ENCODE measurements around the gene ITIH1.

Gene ITIH1

DNA sequence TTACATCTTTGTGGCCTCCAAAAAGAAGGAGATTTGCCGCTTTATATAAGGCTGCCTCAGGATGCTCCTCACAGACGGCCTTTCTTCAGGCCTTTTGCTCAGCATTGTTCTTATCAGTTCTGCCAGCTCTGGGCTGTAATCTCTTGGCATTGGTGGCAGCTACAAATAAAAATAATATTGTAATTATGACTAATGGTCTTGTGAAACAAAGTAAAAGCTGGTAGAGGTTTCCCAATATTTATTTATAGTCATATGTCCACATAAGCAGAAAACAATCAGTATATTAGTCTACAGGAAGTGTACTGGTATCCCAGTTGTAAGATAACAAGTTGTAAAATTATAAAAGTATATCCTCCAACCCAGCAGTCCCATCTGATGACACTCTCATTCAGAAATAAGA lies 13.9 kb upstream of the ITIH1 start:
- H3K4me3 ChIP-seq (ENCODE audit: low read depth, low read length), result no peak overlapping the region
- no peak for DNase-seq (ENCODE audit: low read depth)
- TF ChIP-seq, protein P1, sequence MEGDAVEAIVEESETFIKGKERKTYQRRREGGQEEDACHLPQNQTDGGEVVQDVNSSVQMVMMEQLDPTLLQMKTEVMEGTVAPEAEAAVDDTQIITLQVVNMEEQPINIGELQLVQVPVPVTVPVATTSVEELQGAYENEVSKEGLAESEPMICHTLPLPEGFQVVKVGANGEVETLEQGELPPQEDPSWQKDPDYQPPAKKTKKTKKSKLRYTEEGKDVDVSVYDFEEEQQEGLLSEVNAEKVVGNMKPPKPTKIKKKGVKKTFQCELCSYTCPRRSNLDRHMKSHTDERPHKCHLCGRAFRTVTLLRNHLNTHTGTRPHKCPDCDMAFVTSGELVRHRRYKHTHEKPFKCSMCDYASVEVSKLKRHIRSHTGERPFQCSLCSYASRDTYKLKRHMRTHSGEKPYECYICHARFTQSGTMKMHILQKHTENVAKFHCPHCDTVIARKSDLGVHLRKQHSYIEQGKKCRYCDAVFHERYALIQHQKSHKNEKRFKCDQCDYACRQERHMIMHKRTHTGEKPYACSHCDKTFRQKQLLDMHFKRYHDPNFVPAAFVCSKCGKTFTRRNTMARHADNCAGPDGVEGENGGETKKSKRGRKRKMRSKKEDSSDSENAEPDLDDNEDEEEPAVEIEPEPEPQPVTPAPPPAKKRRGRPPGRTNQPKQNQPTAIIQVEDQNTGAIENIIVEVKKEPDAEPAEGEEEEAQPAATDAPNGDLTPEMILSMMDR (IDR thresholded peaks at IDR 0.05; ENCODE audit: low read depth, low read length, missing control alignments), result no peak
- in situ Hi-C loops (cut with HindIII; ENCODE audit: low sequenced_read_pairs), result no loop called here

DNA sequence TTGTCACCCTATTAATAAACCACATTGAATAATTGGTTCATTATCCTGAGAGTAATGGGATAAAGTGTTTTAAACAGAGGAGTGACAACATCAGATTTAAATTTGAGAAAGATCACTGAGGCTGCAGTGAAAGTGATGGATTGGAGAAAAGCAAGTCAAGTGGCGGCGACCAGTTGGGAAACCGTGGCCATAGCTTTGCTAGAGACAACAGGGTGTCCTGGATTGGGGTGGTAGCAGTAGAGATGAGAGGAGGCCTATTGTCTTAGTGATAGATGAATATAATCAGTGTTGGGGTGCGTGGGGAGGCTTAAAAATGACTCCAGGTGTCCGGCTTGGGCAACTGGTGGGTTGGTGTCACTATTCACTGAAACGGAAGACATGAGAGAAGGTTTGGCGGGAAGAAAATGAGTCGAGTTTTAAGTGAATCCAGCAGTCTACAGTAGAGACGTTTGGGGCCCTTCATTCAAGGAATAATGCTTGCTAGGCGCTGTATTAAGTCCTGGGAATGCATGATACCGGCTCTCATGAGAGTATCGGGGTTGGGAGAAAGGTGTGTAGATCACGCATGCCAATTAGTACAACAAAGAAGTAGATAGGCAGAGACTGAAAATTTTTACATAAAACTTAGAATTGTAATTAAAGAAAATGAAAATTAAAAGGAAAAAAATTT lies 7.5 kb upstream of the ITIH1 start:
- DNase-seq (ENCODE audit: low read depth), result no peak
- in situ Hi-C loops (cut with HindIII; ENCODE audit: low sequenced_read_pairs), result no loop called here
- peak overlapping the region; percentile 70 for H3K4me3 ChIP-seq (ENCODE audit: low read depth, low read length)
- TF ChIP-seq, protein P1 (IDR thresholded peaks at IDR 0.05; ENCODE audit: low read depth, low read length, missing control alignments), result no peak

DNA sequence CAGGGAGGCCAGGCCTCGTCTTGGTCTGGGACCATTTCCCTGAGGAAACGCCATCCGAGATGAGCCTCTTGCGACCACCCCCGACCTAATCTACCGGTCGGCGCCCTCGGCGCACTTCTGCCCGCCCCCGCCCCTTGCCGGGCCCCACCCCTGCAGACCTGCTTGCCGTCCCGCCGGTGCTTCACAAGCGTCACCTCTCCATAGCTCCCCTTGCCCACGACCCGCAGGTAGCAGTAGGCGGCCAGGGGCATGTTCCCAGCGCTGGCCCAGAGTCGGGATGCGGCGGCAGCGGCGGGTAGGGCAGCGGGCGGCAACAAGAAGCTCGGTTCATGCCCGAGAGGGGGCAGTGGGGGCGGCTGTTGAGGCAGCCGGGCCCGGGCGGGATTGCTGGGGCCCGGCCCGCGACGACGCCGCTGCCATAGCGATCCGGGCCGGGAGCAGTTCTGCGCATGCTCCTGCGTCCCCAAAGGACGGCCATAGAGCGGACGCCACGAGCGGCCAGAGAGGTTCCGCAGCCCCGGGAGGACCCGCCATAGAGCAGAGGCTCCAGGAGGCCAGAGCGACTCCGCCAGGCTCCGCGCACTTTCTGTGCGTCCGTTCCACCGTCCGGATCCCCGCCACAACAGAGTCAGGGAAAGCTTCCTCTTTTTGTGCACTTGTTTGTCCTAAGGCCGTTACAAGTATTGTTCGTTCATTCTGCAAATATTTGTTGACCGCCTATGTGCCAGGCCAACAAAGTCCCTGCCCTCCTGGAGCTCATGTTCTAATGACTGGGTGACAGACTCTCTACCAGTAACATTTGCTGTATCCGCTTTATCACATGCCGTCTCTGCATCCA lies 6.7 kb upstream of the ITIH1 start, which contains the start of gene NEK4:
Gene NEK4, minus strand, starts transcription at position 445 of the 838 bp plus-strand sequence. Its CDS starts 194 bp downstream, at position 251.
- TF ChIP-seq, protein P1 (IDR thresholded peaks at IDR 0.05; ENCODE audit: low read depth, low read length, missing control alignments), result no peak
- in situ Hi-C loops (cut with HindIII; ENCODE audit: low sequenced_read_pairs), result no loop called here
- peak within 1 kb of the TSS; percentile 70 for H3K4me3 ChIP-seq (ENCODE audit: low read depth, low read length)
- DNase-seq (ENCODE audit: low read depth), result peak; percentile 62

DNA sequence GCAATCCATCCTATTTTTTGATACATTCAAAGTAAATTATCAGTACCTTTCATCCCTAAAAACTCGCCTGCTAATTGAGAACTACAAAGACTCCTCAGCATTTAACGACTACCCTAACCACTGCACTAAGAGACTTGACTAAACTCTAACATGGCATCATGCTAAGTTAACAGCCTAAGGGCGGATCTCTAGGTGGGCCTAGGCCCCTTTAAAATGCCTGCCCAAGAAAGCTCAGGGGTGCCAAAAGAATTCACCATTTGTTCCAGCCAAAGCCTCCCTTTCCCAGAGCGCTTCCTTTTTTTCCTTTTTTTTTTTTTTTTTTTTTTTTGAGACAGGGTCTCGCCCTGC lies 6.1 kb upstream of the ITIH1 start:
- H3K4me3 ChIP-seq (ENCODE audit: low read depth, low read length), result peak overlapping the region; percentile 70
- in situ Hi-C loops (cut with HindIII; ENCODE audit: low sequenced_read_pairs), result no loop called here
- TF ChIP-seq, protein P1 (IDR thresholded peaks at IDR 0.05; ENCODE audit: low read depth, low read length, missing control alignments), result no peak
- no peak for DNase-seq (ENCODE audit: low read depth)

DNA sequence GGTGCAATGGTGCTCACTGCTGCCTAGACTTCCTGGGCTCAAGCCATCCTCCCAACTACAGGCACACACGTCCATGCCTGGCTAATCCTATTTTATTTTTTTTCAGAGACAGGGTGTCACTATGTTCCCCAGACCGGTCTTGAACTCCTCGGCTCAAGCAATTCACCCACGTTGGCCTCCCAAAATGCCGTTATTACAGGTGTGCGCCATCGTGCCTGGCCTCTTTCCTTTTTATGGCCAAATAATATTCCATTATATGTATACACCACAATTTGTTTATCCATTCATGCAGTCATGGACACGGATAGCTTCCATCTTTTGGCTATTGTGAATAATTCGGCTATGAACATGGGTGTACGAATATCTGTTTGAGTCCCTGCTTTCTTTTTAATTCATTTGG lies 5.7 kb upstream of the ITIH1 start:
- H3K4me3 ChIP-seq (ENCODE audit: low read depth, low read length), result no peak overlapping the region
- TF ChIP-seq, protein P1 (IDR thresholded peaks at IDR 0.05; ENCODE audit: low read depth, low read length, missing control alignments), result no peak
- in situ Hi-C loops (cut with HindIII; ENCODE audit: low sequenced_read_pairs), result no loop called here
- DNase-seq (ENCODE audit: low read depth), result no peak

DNA sequence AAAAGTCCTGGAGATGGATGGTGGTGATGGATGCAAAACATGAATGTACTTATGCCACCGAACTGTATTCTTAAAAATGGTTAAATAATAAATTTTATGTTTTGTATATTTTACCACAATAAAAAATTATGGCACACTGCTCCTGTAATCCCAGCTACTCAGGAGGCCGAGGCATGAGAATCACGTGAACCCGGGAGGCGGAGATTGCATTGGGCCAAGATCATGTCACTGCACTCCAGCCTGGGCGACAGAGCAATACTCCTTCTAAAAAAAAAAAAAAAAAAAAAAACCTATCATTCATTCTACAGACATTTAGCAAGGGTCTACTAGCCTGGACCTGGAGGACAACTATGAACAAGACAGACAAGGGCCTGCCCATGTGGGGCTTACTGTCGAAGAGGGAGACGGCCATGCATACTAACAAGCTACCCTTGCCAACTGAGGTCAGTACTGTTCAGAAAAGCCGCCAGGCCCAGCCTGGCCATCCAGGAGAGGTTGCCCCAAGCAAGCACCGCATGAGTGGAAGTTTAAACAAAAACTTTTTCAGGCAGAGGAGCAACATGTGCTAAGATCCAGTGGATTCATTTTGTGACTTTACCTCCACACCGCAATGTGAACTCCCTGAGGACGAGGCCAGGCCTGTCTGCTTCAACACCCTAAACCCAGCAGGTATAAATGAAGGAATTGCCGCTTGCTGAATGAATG lies 3.9 kb upstream of the ITIH1 start:
- in situ Hi-C loops (cut with HindIII; ENCODE audit: low sequenced_read_pairs), result no loop called here
- H3K4me3 ChIP-seq (ENCODE audit: low read depth, low read length), result no peak overlapping the region
- no peak for DNase-seq (ENCODE audit: low read depth)
- TF ChIP-seq, protein P1 (IDR thresholded peaks at IDR 0.05; ENCODE audit: low read depth, low read length, missing control alignments), result no peak
